HG02970 (cell line): ENCODE results near the gene CSKMT.
"Not testable (repeated sequence)": the region's sequence is repeated elsewhere in the genome, so short reads cannot be mapped to it uniquely, and the experiment has no call there.

Source experiments
- ATAC-seq: cut with Tn5 transposase; IDR thresholded peaks from one replicate; pipeline ENCODE4 v1.9.1; 2021; ENCODE audit warnings: mild to moderate bottlenecking, moderate library complexity, moderate number of reproducible peaks; ENCODE audit not compliant: unreplicated experiment, low FRiP score

The CSKMT gene

GRCh38 chr11:62665075-62665598, at the start of gene CSKMT, which contains the start of gene C11orf98:
TSS of gene CSKMT (plus strand) at chr11:62665312. CDS start at chr11:62665880, 568 bp downstream.
TSS of gene C11orf98 (minus strand) at chr11:62665210. CDS start at chr11:62665169, 41 bp downstream.
- peak; percentile 65 for ATAC-seq

GRCh38 chr11:62615521-62615920, 49.6 kb upstream of the CSKMT start:
- no peak for ATAC-seq

- not testable (repeated sequence) for ATAC-seq
Observed at GRCh38 chr11:62616957-62617356, 48.2 kb upstream of the CSKMT start.

- no peak for ATAC-seq
Observed at GRCh38 chr11:62621027-62621566, 44.0 kb upstream of the CSKMT start.

GRCh38 chr11:62621567-62622470, 43.3 kb upstream of the CSKMT start, which contains the start of gene B3GAT3:
TSS of gene B3GAT3 (minus strand) at chr11:62621986. CDS start at chr11:62621947, 39 bp downstream.
- peak; percentile 93 for ATAC-seq

GRCh38 chr11:62622476-62623089, 42.5 kb upstream of the CSKMT start:
- ATAC-seq: no peak

- ATAC-seq: no peak
Observed at GRCh38 chr11:62627713-62628112, 37.4 kb upstream of the CSKMT start.

- ATAC-seq: no peak
Observed at GRCh38 chr11:62632492-62632891, 32.6 kb upstream of the CSKMT start.

GRCh38 chr11:62644220-62644619, 20.9 kb upstream of the CSKMT start:
- no peak for ATAC-seq

- ATAC-seq: peak; percentile 2
Observed at GRCh38 chr11:62645671-62645945, 19.5 kb upstream of the CSKMT start.

- peak; percentile 82 for ATAC-seq
Observed at GRCh38 chr11:62645946-62646824, 18.9 kb upstream of the CSKMT start, which contains the start of gene GANAB. TSS of gene GANAB (minus strand) at chr11:62646613. CDS start at chr11:62646599, 14 bp downstream.

- no peak for ATAC-seq
Observed at GRCh38 chr11:62646825-62647608, 18.1 kb upstream of the CSKMT start.

- ATAC-seq: no peak
Observed at GRCh38 chr11:62647609-62648005, 17.5 kb upstream of the CSKMT start.

GRCh38 chr11:62648185-62648966, 16.7 kb upstream of the CSKMT start:
- no peak for ATAC-seq

- ATAC-seq: no peak
Observed at GRCh38 chr11:62648967-62649364, 16.1 kb upstream of the CSKMT start.

GRCh38 chr11:62649486-62649885, 15.6 kb upstream of the CSKMT start:
- no peak for ATAC-seq

GRCh38 chr11:62650283-62650682, 14.8 kb upstream of the CSKMT start:
- ATAC-seq: not testable (repeated sequence)

GRCh38 chr11:62652161-62653006, 12.7 kb upstream of the CSKMT start:
- ATAC-seq: peak; percentile 8
